ENCODE measurements around the gene KLHDC9. TPM values are rescaled to one million over a fixed set of nuclear protein-coding genes. Genes with fewer than 3 reads are reported as not detected.

Gene KLHDC9
- total RNA-seq, 1 donor from 2014 or later: 6.5 TPM

DNA sequence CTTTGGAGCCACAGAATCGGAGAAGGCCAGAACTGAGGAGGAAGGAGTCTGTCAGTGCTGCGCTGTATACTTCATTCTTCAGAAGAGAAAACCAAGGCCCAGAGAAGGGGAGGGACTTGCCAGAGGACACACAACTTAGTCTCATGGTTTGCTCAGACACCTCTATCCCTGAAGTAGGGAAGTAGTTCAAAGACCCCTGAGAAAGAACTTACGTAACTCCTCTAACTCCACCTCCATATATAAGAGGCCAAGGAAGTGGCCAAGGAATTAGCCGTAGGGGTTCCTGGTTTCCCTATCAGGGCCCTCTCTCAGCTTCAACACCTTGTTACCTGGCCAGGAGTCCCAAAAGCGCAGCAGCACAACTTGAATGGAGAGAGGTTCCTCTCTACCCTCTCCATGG is 8.2 kb upstream of the KLHDC9 start:
- TF ChIP-seq, protein P1, sequence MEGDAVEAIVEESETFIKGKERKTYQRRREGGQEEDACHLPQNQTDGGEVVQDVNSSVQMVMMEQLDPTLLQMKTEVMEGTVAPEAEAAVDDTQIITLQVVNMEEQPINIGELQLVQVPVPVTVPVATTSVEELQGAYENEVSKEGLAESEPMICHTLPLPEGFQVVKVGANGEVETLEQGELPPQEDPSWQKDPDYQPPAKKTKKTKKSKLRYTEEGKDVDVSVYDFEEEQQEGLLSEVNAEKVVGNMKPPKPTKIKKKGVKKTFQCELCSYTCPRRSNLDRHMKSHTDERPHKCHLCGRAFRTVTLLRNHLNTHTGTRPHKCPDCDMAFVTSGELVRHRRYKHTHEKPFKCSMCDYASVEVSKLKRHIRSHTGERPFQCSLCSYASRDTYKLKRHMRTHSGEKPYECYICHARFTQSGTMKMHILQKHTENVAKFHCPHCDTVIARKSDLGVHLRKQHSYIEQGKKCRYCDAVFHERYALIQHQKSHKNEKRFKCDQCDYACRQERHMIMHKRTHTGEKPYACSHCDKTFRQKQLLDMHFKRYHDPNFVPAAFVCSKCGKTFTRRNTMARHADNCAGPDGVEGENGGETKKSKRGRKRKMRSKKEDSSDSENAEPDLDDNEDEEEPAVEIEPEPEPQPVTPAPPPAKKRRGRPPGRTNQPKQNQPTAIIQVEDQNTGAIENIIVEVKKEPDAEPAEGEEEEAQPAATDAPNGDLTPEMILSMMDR (conservative IDR thresholded peaks at IDR 0.05; ENCODE audit: low read depth, low read length): no peak
- DNase-seq (ENCODE audit: low read depth): no peak
- H3K4me3 ChIP-seq (ENCODE audit: low read depth, low read length): no peak overlapping the region

DNA sequence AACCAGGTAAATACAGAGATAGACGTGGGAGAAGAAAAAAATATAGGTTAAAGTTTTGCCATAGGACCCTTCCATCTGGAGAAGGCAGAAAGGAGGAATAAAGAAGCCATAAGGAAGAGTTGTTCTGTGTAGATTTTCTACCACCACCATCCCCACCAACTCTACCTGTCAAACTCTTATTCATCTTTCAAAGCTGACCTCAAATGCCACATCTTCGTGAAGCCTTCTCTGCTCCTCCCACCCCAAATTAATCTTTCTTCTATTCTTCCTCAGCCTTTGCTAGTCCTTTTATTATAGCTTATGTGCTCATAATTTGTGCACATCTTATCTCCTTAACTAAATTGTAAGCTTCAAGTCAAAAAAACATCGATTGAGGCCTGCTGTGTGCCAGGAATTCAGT is 7.5 kb upstream of the KLHDC9 start:
- TF ChIP-seq, protein P1 (conservative IDR thresholded peaks at IDR 0.05; ENCODE audit: low read depth, low read length): no peak
- no peak overlapping the region for H3K4me3 ChIP-seq (ENCODE audit: low read depth, low read length)

DNA sequence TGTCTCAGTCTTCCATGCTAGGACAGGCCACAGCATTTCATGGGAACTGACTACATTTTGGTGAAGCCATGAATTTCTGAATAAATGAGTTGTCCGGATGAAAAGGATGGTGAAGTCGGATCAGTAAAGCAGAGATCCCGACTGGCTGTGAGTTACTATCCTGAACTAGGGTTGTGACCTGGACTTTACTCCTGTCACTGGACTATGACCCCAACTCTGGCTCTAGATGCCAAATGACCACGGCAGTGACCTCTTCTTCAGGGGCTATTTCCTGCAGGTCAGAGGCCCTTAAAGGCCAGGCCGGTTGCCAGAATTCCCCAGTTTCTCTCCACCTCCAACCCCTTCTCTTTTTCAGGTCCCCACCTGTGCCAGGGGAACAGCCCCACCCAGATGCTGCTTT is 7.1 kb upstream of the KLHDC9 start:
- no peak for DNase-seq (ENCODE audit: low read depth)
- TF ChIP-seq, protein P1 (conservative IDR thresholded peaks at IDR 0.05; ENCODE audit: low read depth, low read length): no peak
- no peak overlapping the region for H3K4me3 ChIP-seq (ENCODE audit: low read depth, low read length)

More for the DNA sequence above, 7.5 kb upstream of the KLHDC9 start:
- DNase-seq (ENCODE audit: low read depth): no peak

DNA sequence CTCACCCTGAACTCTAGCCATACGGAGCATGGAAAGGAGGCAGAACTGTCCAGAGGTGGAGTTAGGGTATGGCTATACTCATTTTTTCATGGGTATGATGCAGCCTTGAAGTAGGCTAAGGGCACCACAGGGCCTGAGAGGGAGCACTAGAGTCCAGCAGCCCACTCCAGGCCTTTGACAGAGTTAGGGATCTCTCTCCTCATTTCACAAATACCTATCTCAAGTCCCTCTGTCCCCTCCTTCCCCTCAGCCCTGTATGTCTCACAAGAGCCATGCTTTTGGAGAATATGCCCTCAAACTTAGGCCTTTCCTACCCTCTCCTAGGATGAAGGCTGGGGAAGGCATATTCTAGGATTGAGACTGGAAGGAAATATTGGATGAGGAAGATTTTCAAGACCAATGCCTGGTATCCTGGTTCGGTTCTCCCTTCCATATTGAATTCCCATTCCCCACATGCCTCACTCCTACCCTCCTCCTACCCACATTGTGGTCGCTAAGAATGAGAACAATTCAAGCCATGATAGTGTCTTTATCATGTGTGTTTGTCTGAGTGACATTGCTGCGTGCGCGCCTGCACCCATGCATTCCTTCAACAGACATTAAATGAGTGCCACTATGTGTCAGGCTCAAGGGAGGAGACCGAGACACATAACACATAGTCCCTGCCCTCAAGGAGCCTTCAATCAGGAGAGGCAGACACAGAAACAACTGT is 6.2 kb upstream of the KLHDC9 start:
- H3K4me3 ChIP-seq (ENCODE audit: low read depth, low read length): no peak overlapping the region
- TF ChIP-seq, protein P1 (conservative IDR thresholded peaks at IDR 0.05; ENCODE audit: low read depth, low read length): no peak
- no peak for DNase-seq (ENCODE audit: low read depth)

DNA sequence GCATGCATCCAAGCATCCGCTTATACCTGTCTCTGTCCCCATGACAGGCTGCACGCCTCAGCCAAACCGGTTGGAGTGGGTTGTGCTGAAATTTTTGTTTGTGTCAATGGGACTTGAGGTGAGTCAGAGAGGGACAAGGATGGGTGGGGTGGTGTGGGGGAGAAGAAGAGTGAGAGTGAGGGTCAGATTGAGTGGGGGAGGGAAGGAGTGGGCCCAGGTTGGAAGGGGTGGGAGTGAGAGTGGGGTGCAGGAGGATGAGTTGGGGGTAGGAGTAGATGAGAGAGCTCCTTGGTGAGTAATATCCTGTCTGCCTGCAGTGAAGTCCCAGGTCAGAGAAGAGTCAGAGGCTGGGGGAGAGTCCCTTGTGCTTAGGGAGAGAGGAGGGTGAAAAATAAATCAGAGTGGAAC is 5.5 kb upstream of the KLHDC9 start:
- TF ChIP-seq, protein P1 (conservative IDR thresholded peaks at IDR 0.05; ENCODE audit: low read depth, low read length): no peak
- no peak for DNase-seq (ENCODE audit: low read depth)
- H3K4me3 ChIP-seq (ENCODE audit: low read depth, low read length): no peak overlapping the region

DNA sequence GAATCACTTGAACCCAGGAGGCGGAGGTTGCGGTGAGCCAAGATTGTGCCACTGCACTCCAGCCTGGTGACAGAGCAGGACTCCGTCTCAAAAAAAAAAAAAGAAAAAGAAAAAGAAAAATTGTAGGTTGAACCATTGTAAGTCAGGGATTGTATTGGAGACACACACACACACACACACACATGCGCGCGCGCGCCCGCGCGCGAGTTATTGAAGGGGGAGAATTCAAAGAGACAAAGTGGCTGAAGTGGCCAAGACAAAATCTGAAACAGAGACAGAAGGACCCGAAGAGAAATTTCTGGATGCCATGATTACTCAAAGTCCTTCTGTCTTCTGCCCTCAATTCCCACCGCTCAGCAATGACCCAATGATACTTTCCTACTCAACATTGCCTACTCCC is 3.7 kb upstream of the KLHDC9 start:
- no peak overlapping the region for H3K4me3 ChIP-seq (ENCODE audit: low read depth, low read length)
- DNase-seq (ENCODE audit: low read depth): no peak
- TF ChIP-seq, protein P1 (conservative IDR thresholded peaks at IDR 0.05; ENCODE audit: low read depth, low read length): no peak

DNA sequence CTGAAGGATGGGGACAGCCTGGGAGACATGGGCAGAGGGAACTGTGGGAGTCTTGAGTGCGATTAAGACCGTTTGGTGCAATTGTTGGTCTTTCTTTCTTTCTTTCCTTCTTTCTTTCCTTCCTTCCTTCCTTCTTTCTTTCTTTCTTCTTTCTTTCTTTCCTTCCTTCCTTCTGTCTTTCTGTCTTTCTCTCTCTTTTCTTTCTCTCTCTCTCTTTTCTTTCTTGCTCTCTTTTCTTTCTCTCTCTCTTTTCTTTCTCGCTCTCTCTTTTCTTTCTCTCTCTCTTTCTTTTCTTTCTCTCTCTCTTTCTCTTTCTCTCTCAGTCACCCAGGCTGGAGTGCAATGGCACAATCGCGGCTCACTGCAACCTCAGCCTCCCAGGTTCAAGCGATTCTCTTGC is 2.9 kb upstream of the KLHDC9 start:
- no peak overlapping the region for H3K4me3 ChIP-seq (ENCODE audit: low read depth, low read length)
- no peak for DNase-seq (ENCODE audit: low read depth)
- TF ChIP-seq, protein P1 (conservative IDR thresholded peaks at IDR 0.05; ENCODE audit: low read depth, low read length): no peak
